ENCODE results near the gene CHD5.

DNA sequence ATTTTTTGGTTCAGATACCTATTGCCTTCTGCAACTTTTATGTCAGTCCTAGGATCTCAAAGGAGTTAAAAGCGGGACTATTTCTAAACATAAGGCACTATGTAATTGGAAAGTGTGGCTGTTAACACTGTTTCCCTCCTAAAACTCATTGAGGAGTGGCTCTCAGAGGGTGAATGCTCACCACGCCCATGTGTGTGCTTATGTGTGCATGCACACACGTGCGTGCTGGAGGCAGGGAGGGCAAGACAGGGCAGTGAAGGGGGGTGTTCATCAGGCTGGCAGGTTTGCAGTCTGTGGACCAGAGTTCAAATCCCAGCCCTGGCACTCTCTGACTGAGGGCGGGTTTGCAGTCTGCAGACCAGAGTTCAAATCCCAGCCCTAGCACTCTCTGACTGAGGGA, 112.0 kb downstream of the CHD5 start:
- TF ChIP-seq POLR2A (IDR thresholded peaks at IDR 0.05): no peak
- TF ChIP-seq, protein P1, sequence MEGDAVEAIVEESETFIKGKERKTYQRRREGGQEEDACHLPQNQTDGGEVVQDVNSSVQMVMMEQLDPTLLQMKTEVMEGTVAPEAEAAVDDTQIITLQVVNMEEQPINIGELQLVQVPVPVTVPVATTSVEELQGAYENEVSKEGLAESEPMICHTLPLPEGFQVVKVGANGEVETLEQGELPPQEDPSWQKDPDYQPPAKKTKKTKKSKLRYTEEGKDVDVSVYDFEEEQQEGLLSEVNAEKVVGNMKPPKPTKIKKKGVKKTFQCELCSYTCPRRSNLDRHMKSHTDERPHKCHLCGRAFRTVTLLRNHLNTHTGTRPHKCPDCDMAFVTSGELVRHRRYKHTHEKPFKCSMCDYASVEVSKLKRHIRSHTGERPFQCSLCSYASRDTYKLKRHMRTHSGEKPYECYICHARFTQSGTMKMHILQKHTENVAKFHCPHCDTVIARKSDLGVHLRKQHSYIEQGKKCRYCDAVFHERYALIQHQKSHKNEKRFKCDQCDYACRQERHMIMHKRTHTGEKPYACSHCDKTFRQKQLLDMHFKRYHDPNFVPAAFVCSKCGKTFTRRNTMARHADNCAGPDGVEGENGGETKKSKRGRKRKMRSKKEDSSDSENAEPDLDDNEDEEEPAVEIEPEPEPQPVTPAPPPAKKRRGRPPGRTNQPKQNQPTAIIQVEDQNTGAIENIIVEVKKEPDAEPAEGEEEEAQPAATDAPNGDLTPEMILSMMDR (IDR thresholded peaks at IDR 0.05): no peak
